Immature natural killer cell (primary cell): ENCODE results near the gene ACTR2. TPM values are rescaled to one million over a fixed set of nuclear protein-coding genes. Genes with fewer than 3 reads are reported as not detected.
A peak's percentile ranks its signal among the peaks of the same experiment; 100 is the strongest.
"Not testable (repeated sequence)": the region's sequence is repeated elsewhere in the genome, so short reads cannot be mapped to it uniquely, and the experiment has no call there.

Experiments used
- DNase-seq, 3 donors: peaks; one replicate each; pipeline ENCODE4 v3.0.0; 2022; ENCODE audit warnings: mixed read lengths in 1 of 3
- H3K27ac Mint-ChIP-seq, 6 donors: one replicate each; pipeline ENCODE4 v1.8.0; 2020; ENCODE audit warnings: mixed read lengths in 6 of 6, mild to moderate bottlenecking in 5 of 6, inconsistent platforms in 4 of 6, moderate library complexity in 3 of 6
- H3K27me3 Mint-ChIP-seq, 3 donors: one replicate each; pipeline ENCODE4 v1.8.0; 2020 to 2021; ENCODE audit warnings: low read depth in 3 of 3, mild to moderate bottlenecking in 3 of 3, mixed read lengths in 3 of 3, moderate library complexity in 3 of 3, inconsistent platforms in 1 of 3
- H3K36me3 Mint-ChIP-seq, 3 donors: one replicate each; pipeline ENCODE4 v1.8.0; 2020; ENCODE audit warnings: mixed read lengths in 3 of 3, inconsistent platforms in 2 of 3, mild to moderate bottlenecking in 2 of 3
- H3K4me1 Mint-ChIP-seq, 2 donors: one replicate each; pipeline ENCODE4 v1.8.0; 2020; ENCODE audit warnings: inconsistent platforms in 2 of 2, mild to moderate bottlenecking in 2 of 2, mixed read lengths in 2 of 2, moderate library complexity in 1 of 2
- H3K4me3 Mint-ChIP-seq, 5 donors: one replicate each; pipeline ENCODE4 v1.8.0; 2020; ENCODE audit warnings: mild to moderate bottlenecking in 5 of 5, mixed read lengths in 5 of 5, inconsistent platforms in 3 of 5, moderate library complexity in 3 of 5
- H3K9me3 Mint-ChIP-seq, 6 donors: one replicate each; pipeline ENCODE4 v1.8.0; 2020; ENCODE audit warnings: mild to moderate bottlenecking in 6 of 6, mixed read lengths in 6 of 6, inconsistent platforms in 4 of 6, moderate library complexity in 3 of 6
- polyA plus RNA-seq, 3 donors: library from polyadenylated mRNA; unstranded; fragments of 300-500 nt; fragmentation: Illumina TruSeq; gene quantifications; one replicate each; pipeline ENCODE4 v1.2.3, GENCODE V29; 2021

Gene ACTR2
- polyA plus RNA-seq, 3 donors from 2014 or later: 292 to 478 (median 422) TPM

GRCh38 chr2:65255356-65255755, 27.7 kb downstream of the ACTR2 start:
- Mint-ChIP-seq H3K27ac (peak overlapping the region in 1 of 6 donors; percentile 15), H3K4me3 (no peak overlapping the region), H3K36me3 (peaks cover 4 to 29% (median 14%) of the 10 kb centered on the region in 3 donors), H3K27me3 (no peaks in the 10 kb centered on the region), H3K9me3 (no peaks in the 10 kb centered on the region), H3K4me1 (peaks cover 23 to 60% of the 10 kb centered on the region in 2 donors)
- DNase-seq: no peak

- Mint-ChIP-seq H3K9me3 (no peaks in the 10 kb centered on the region), H3K27ac (no peak overlapping the region), H3K27me3 (no peaks in the 10 kb centered on the region), H3K36me3 (peaks cover 4 to 24% (median 14%) of the 10 kb centered on the region in 3 donors), H3K4me1 (peaks cover 23 to 55% of the 10 kb centered on the region in 2 donors), H3K4me3 (no peak overlapping the region)
- no peak for DNase-seq
Observed at GRCh38 chr2:65256054-65256453, 28.4 kb downstream of the ACTR2 start.

DNA sequence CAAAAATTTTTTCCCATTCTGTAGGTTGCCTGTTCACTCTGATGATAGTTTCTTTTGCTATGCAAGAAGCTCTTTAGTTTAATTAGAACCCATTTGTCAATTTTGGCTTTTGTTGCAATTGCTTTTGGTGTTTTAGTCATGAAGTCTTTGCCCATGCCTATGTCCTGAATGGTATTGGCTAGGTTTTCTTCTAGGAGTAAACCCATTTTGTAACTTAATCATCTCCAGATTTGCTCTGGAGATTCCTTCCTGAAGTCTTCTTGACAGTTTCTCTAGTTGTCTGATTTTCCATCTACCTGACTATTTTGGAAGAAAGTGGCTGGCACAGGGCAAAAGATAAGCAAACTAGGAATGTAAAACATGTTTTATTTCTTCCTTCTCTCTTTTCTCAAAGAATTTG, 30.2 kb downstream of the ACTR2 start:
- Mint-ChIP-seq H3K27ac (peak overlapping the region in 4 of 6 donors; percentile 12 to 66 (median 46)), H3K36me3 (peaks cover 4 to 22% (median 8%) of the 10 kb centered on the region in 3 donors), H3K4me1 (peaks cover 23 to 58% of the 10 kb centered on the region in 2 donors)
- H3K9me3 Mint-ChIP-seq, H3K4me3 Mint-ChIP-seq, H3K27me3 Mint-ChIP-seq, DNase-seq: not testable (repeated sequence)

DNA sequence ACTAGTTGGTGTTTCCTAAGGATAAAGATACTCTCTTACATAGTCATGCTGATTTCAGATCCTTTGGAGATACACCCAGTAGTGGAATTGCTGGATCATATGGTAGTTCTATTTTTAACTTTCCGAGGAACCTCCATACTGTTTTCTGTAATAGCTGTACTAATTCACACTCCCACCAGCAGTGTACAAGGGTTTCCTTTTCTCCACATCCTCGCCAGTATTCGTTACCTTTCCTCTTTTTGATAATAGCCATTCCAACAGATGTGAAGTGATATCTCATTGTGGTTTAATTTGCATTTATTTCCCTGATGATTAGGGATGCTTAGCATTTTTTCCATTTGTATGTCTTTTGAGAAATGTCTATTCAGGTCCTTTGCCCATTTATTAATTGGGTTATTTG, 34.0 kb downstream of the ACTR2 start:
- H3K4me3 Mint-ChIP-seq: no peak overlapping the region

GRCh38 chr2:65263262-65263661, 35.6 kb downstream of the ACTR2 start:
- no peak for DNase-seq
- Mint-ChIP-seq H3K9me3 (no peaks in the 10 kb centered on the region), H3K4me3 (peak overlapping the region in 1 of 5 donors; percentile 8), H3K27me3 (peaks cover 0 to 1% (median 0%) of the 10 kb centered on the region in 3 donors), H3K27ac (no peak overlapping the region), H3K4me1 (peaks cover 21 to 57% of the 10 kb centered on the region in 2 donors), H3K36me3 (peaks cover 4 to 22% (median 8%) of the 10 kb centered on the region in 3 donors)

More for the DNA sequence above, 34.0 kb downstream of the ACTR2 start:
- Mint-ChIP-seq H3K4me1 (peaks cover 28 to 60% of the 10 kb centered on the region in 2 donors), H3K27ac (peak overlapping the region in 1 of 6 donors; percentile 38), H3K9me3 (no peaks in the 10 kb centered on the region), H3K36me3 (peaks cover 4 to 27% (median 8%) of the 10 kb centered on the region in 3 donors), H3K27me3 (peaks cover 0 to 1% (median 0%) of the 10 kb centered on the region in 3 donors)
- no peak for DNase-seq

DNA sequence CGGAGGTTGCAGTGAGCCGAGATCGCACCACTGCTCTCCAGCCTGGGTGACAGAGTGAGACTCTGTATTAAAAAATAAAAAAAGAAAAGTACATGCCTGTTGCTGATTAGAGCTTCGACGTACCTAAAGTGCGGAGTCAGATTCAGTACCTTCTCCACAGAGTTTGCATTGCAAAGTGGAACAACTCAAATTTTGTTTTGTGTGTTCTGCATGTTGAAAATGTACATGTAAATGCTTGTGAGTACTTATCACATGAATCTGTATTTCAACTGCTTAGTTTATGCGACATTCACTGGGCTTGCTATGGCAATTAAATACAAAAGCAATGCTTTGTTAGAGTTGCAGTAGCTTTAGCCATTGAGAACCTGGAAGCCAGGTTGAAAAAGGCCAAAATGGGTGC, 36.4 kb downstream of the ACTR2 start:
- Mint-ChIP-seq H3K4me1 (peaks cover 21 to 50% of the 10 kb centered on the region in 2 donors), H3K9me3 (no peaks in the 10 kb centered on the region), H3K4me3 (no peak overlapping the region), H3K36me3 (peaks cover 4 to 28% (median 8%) of the 10 kb centered on the region in 3 donors), H3K27ac (no peak overlapping the region), H3K27me3 (peaks cover 0 to 1% (median 0%) of the 10 kb centered on the region in 3 donors)
- DNase-seq: no peak

DNA sequence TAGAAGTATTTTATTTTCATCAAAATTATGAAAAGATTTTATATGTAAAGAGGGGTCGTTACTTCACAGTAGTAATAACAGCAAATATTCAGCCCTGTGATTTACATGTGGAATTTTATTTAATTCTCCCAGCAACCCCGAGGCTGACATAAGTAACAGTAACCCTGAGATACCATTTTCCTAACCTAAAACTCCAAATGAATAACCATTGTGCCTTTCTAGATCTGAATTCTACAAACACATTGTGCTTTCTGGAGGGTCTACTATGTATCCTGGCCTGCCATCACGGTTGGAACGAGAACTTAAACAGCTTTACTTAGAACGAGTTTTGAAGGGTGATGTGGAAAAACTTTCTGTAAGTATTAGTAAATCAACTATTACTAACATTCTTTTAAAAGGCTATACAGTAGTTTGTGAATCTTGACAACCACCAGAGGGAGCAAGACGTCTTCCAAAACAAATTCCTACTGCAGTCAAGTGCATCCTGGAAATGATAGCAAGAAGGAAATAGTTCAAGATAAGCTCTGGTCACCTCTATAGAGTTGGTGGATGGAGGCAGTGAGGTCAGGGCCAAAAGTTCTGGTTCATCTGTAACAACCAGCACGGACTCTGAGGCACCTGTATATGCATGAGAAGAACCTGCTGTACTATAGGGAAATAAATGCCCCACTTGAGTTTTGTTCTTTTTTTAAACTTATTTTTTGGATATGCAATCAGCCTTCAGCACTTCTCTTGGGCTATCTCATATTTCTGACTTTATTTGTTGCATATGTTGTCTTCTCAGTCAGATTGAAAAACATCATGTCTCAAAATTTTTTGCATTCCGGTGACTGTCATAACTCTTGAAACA, 37.4 kb downstream of the ACTR2 start:
- Mint-ChIP-seq H3K4me3 (no peak overlapping the region), H3K27me3 (peaks cover 0 to 1% (median 0%) of the 10 kb centered on the region in 3 donors), H3K36me3 (peaks cover 4 to 32% (median 11%) of the 10 kb centered on the region in 3 donors), H3K27ac (peak overlapping the region in 3 of 6 donors; percentile 1 to 60 (median 10)), H3K4me1 (peaks cover 21 to 43% of the 10 kb centered on the region in 2 donors), H3K9me3 (no peaks in the 10 kb centered on the region)
- peak; percentile 23 to 42 (median 32) for DNase-seq

DNA sequence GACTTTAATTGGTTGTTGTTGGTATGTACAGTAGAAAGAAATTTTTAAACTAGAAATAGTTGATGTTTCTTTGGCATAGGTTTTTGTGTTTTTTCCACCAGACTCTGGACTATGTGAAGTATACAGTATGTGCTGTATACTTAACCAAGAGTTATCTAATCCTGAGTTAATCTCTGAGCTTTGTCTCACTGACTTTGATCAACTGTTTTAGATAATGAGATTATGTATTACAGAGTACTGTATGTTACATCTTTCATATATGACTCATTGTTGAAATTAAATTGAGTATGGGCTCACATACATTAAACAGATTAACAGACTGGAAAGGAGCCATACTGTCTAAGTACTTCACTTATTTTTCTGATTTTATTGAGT, 38.0 kb downstream of the ACTR2 start:
- peaks cover 21 to 43% of the 10 kb centered on the region in 2 donors for H3K4me1 Mint-ChIP-seq
- H3K4me3 Mint-ChIP-seq: no peak overlapping the region
- H3K27me3 Mint-ChIP-seq: peaks cover 0 to 1% (median 0%) of the 10 kb centered on the region in 3 donors
- H3K36me3 Mint-ChIP-seq: peaks cover 4 to 35% (median 11%) of the 10 kb centered on the region in 3 donors
- peak overlapping the region in 1 of 6 donors; percentile 7 for H3K27ac Mint-ChIP-seq
- no peak for DNase-seq
- H3K9me3 Mint-ChIP-seq: no peaks in the 10 kb centered on the region

- H3K4me3 Mint-ChIP-seq: no peak overlapping the region
Observed at GRCh38 chr2:65267008-65267407, 39.4 kb downstream of the ACTR2 start.

DNA sequence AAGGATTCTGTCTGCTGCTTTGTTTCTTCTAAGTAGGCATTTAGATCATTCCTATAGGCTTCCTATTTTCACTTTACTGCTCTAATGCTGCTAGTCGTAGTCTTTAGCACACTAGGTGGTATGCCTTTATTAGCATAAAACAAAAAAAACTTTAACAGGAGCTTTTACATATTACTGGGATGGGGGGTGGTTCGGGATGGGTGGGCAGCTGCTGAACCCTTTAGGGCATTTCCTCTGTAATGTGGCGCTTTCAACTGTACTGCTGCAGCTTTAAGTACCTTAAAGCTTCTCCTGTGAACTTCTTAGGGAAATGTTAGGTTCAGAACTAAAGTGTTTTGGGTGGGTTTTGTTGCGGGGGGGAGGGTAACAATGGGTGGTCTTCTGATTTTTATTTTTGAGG, 41.3 kb downstream of the ACTR2 start:
- H3K36me3 Mint-ChIP-seq: peaks cover 4 to 37% (median 18%) of the 10 kb centered on the region in 3 donors
- H3K27me3 Mint-ChIP-seq: peaks cover 0 to 1% (median 0%) of the 10 kb centered on the region in 3 donors
- no peak overlapping the region for H3K4me3 Mint-ChIP-seq
- DNase-seq: no peak
- H3K9me3 Mint-ChIP-seq: no peaks in the 10 kb centered on the region
- peak overlapping the region in 2 of 6 donors; percentile 14 to 40 for H3K27ac Mint-ChIP-seq
- peaks cover 16 to 29% of the 10 kb centered on the region in 2 donors for H3K4me1 Mint-ChIP-seq

More at GRCh38 chr2:65267008-65267407, 39.4 kb downstream of the ACTR2 start:
- peaks cover 16 to 31% of the 10 kb centered on the region in 2 donors for H3K4me1 Mint-ChIP-seq
- no peak for DNase-seq
- H3K27me3 Mint-ChIP-seq: peaks cover 0 to 1% (median 0%) of the 10 kb centered on the region in 3 donors
- peaks cover 0 to 30% (median 11%) of the 10 kb centered on the region in 3 donors for H3K36me3 Mint-ChIP-seq
- no peaks in the 10 kb centered on the region for H3K9me3 Mint-ChIP-seq
- peak overlapping the region in 5 of 6 donors; percentile 1 to 69 (median 10) for H3K27ac Mint-ChIP-seq

- no peaks in the 10 kb centered on the region for H3K9me3 Mint-ChIP-seq
- H3K27ac Mint-ChIP-seq: no peak overlapping the region
- peaks cover 0 to 3% (median 0%) of the 10 kb centered on the region in 3 donors for H3K27me3 Mint-ChIP-seq
- no peak overlapping the region for H3K4me3 Mint-ChIP-seq
- H3K4me1 Mint-ChIP-seq: peaks cover 9 to 16% of the 10 kb centered on the region in 2 donors
- no peak for DNase-seq
- peaks cover 4 to 21% (median 10%) of the 10 kb centered on the region in 3 donors for H3K36me3 Mint-ChIP-seq
Observed at GRCh38 chr2:65273344-65273743, 45.7 kb downstream of the ACTR2 start.

- DNase-seq: no peak
- Mint-ChIP-seq H3K27me3 (peaks cover 0 to 5% (median 1%) of the 10 kb centered on the region in 3 donors), H3K36me3 (peaks cover 4 to 9% (median 6%) of the 10 kb centered on the region in 3 donors), H3K4me1 (peaks cover 14 to 23% of the 10 kb centered on the region in 2 donors), H3K27ac (peak overlapping the region in 5 of 6 donors; percentile 27 to 78 (median 63)), H3K4me3 (no peak overlapping the region), H3K9me3 (no peaks in the 10 kb centered on the region)
Observed at GRCh38 chr2:65275141-65275915, 47.7 kb downstream of the ACTR2 start.

- no peak overlapping the region for H3K4me3 Mint-ChIP-seq
- no peak for DNase-seq
- no peaks in the 10 kb centered on the region for H3K9me3 Mint-ChIP-seq
- H3K36me3 Mint-ChIP-seq: peaks cover 4 to 8% (median 6%) of the 10 kb centered on the region in 3 donors
- H3K27me3 Mint-ChIP-seq: peaks cover 0 to 5% (median 1%) of the 10 kb centered on the region in 3 donors
- H3K4me1 Mint-ChIP-seq: peaks cover 14 to 23% of the 10 kb centered on the region in 2 donors
- peak overlapping the region in 2 of 6 donors; percentile 24 to 31 for H3K27ac Mint-ChIP-seq
Observed at GRCh38 chr2:65276609-65277008, 49.0 kb downstream of the ACTR2 start.
